GM12875 (cell line): ENCODE measurements around the gene MAP2K6.

Experiments
- H3K4me3 ChIP-seq: one replicate; pipeline ENCODE4 v1.5.1; 2011; ENCODE audit warnings: low read depth, low read length, control low read depth
- TF ChIP-seq, protein P1 (sequence below): IDR thresholded peaks from 2 replicates; pipeline ENCODE4 v1.5.1; 2011; ENCODE audit warnings: low read depth, mild to moderate bottlenecking, control low read depth, inconsistent platforms, low read length, moderate library complexity, borderline replicate concordance; ENCODE audit not compliant: insufficient read depth

Gene MAP2K6

DNA sequence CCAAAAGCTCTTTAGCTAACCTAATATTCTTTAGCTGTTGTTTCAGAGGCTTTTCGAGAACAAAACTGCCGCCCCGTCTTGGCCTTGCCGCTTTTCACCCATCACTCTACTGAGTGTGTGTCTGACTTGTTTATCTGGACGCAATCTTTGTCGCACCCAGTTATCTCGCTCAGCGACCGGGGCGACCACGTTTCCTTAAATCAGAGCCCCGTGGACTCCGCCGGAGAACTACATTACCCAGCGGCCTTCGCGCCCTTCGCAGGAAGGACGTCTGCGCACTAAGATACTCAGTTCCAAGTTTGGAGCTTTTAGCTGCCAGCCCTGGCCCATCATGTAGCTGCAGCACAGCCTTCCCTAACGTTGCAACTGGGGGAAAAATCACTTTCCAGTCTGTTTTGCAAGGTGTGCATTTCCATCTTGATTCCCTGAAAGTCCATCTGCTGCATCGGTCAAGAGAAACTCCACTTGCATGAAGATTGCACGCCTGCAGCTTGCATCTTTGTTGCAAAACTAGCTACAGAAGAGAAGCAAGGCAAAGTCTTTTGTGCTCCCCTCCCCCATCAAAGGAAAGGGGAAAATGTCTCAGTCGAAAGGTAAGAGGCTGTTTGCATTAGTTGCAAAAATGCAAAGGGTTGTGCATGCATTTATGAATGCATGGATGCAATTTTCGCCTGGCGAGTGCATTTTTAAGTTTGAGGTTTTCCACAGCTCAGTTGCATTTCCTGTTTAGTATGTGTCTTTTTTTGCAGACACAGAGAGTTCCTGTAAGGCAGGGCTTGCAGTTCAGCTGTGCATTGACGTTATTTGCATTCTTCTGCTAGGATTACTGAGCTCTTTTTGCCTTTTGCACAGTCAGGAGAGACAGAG lies at the start of gene MAP2K6:
MAP2K6 (plus strand) TSS at position 290 of the 867 bp plus-strand sequence; CDS start at position 578, 288 bp downstream.
- TF ChIP-seq, protein P1, sequence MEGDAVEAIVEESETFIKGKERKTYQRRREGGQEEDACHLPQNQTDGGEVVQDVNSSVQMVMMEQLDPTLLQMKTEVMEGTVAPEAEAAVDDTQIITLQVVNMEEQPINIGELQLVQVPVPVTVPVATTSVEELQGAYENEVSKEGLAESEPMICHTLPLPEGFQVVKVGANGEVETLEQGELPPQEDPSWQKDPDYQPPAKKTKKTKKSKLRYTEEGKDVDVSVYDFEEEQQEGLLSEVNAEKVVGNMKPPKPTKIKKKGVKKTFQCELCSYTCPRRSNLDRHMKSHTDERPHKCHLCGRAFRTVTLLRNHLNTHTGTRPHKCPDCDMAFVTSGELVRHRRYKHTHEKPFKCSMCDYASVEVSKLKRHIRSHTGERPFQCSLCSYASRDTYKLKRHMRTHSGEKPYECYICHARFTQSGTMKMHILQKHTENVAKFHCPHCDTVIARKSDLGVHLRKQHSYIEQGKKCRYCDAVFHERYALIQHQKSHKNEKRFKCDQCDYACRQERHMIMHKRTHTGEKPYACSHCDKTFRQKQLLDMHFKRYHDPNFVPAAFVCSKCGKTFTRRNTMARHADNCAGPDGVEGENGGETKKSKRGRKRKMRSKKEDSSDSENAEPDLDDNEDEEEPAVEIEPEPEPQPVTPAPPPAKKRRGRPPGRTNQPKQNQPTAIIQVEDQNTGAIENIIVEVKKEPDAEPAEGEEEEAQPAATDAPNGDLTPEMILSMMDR, result no peak
- H3K4me3 ChIP-seq, result peak within 1 kb of the TSS; percentile 40

GRCh38 chr17:69367298-69367697 lies 47.2 kb upstream of the MAP2K6 start:
- H3K4me3 ChIP-seq, result no peak overlapping the region
- TF ChIP-seq, protein P1, result no peak

GRCh38 chr17:69373069-69373468 lies 41.4 kb upstream of the MAP2K6 start:
- TF ChIP-seq, protein P1, result no peak

GRCh38 chr17:69375229-69375628 lies 39.3 kb upstream of the MAP2K6 start:
- H3K4me3 ChIP-seq, result no peak overlapping the region
- TF ChIP-seq, protein P1, result no peak

More at GRCh38 chr17:69373069-69373468, 41.4 kb upstream of the MAP2K6 start:
- no peak overlapping the region for H3K4me3 ChIP-seq

DNA sequence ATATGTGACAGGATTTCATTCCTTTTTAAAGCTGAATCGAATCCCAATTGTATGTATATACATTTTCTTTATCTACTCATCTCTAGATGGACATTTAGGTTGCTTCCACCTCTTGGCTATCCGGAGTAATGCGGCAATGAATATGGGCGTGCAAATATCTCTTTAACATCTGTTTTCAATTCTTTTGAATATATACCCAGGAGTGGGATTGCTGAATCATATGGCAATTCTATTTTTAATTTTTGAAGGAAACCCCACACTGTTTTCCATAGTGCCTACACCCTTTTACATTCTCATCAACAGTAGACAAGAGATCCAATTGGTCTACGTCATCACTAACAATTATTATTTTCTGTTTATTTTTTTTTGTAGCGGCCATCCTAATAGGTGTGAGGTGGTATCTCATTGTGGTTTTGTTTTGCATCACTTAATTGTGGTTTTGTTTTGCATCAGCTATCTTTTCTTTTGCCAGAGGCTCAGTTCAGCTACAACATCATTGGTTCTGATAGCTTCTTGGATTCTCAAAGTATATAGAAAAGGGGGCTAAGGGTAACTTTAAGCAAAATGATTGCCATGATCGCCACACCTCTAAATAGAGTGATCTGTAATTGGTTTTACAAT lies 25.6 kb upstream of the MAP2K6 start:
- no peak overlapping the region for H3K4me3 ChIP-seq
- TF ChIP-seq, protein P1, result no peak

- H3K4me3 ChIP-seq, result no peak overlapping the region
- TF ChIP-seq, protein P1, result no peak
Measured at GRCh38 chr17:69390795-69391501, 23.5 kb upstream of the MAP2K6 start.
